Calu3 (cell line): ENCODE data around the gene CYP2W1. TPM values are rescaled to one million over a fixed set of nuclear protein-coding genes. Genes with fewer than 3 reads are reported as not detected.

ENCODE experiments used
- BruUV-seq: library from RNA; stranded (reverse); fragments of 400-500 nt; replicated peaks from 2 replicates; lab custom pipeline; 2021; lab: Mats Ljungman, UMichigan
- CTCF ChIA-PET: fragments of 300-600 bp; sonication (Branson Sonifier 250); formaldehyde crosslinking; loops from one replicate; lab custom pipeline; 2022; ENCODE audit warnings: antibody characterized with exemption; lab: Charles Lee
- DNase-seq: peaks from one replicate; pipeline ENCODE4 v3.0.0; 2022
- H3K27ac Mint-ChIP-seq: one replicate; pipeline ENCODE4 v1.8.0; 2022; ENCODE audit warnings: mixed read lengths; ENCODE audit not compliant: unreplicated experiment
- H3K27me3 Mint-ChIP-seq: one replicate; pipeline ENCODE4 v1.8.0; 2022; ENCODE audit warnings: mixed read lengths; ENCODE audit not compliant: unreplicated experiment
- H3K36me3 Mint-ChIP-seq: one replicate; pipeline ENCODE4 v1.8.0; 2022; ENCODE audit warnings: mild to moderate bottlenecking, moderate library complexity, mixed read lengths; ENCODE audit not compliant: insufficient read depth, unreplicated experiment
- H3K4me1 Mint-ChIP-seq: one replicate; pipeline ENCODE4 v1.8.0; 2022; ENCODE audit warnings: mild to moderate bottlenecking, low read depth, mixed read lengths; ENCODE audit not compliant: unreplicated experiment
- H3K4me3 Mint-ChIP-seq: one replicate; pipeline ENCODE4 v1.8.0; 2022; ENCODE audit warnings: mild to moderate bottlenecking, low read depth, moderate library complexity, mixed read lengths; ENCODE audit not compliant: unreplicated experiment
- H3K9me3 Mint-ChIP-seq: one replicate; pipeline ENCODE4 v1.8.0; 2022; ENCODE audit warnings: low read depth, mixed read lengths; ENCODE audit not compliant: unreplicated experiment
- intact Hi-C: fragments of 100-400 bp; cut with micrococcal nuclease; formaldehyde crosslinking; loops from one replicate; pipeline ENCODE4 v1.10.0; 2022; ENCODE audit not compliant: unreplicated experiment
- total RNA-seq: library from RNA; stranded (reverse); gene quantifications from 2 replicates; pipeline ENCODE4 v1.2.3, GENCODE V29; 2022
- TF ChIP-seq, protein P1 (sequence below): fragments of 200-600 bp; IDR thresholded peaks from one replicate; pipeline ENCODE4 v1.8.0; 2022; ENCODE audit warnings: antibody characterized with exemption; ENCODE audit not compliant: unreplicated experiment

The CYP2W1 gene
- total RNA-seq, 1 experiment from 2014 or later, result 0.71 TPM

DNA sequence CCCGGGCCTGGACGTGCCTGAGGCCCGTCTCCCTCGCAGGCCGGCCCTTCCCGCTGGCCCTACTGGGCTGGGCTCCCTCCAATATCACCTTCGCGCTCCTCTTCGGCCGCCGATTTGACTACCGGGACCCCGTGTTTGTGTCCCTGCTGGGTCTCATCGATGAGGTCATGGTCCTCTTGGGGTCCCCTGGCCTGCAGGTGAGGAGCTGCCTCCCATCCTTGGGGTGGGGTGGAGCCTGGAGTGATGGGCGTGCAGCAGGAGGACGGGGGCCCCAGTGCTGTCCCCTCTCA, 2.1 kb downstream of the CYP2W1 start:
- Mint-ChIP-seq H3K4me1 (peaks cover 22% of the 10 kb centered on the region), H3K36me3 (peaks cover 31% of the 10 kb centered on the region), H3K4me3 (no peak overlapping the region), H3K9me3 (no peaks in the 10 kb centered on the region), H3K27ac (no peak overlapping the region), H3K27me3 (no peaks in the 10 kb centered on the region)
- DNase-seq, result no peak
- CTCF ChIA-PET, result interaction anchor here (1.7 kb wide), 1 partner anchor 31 kb away, joined by 4 read pairs; no protein-coding TSS in a partner anchor
- intact Hi-C loops, result no loop called here
- BruUV-seq, result no TSS peak
- TF ChIP-seq, protein P1, sequence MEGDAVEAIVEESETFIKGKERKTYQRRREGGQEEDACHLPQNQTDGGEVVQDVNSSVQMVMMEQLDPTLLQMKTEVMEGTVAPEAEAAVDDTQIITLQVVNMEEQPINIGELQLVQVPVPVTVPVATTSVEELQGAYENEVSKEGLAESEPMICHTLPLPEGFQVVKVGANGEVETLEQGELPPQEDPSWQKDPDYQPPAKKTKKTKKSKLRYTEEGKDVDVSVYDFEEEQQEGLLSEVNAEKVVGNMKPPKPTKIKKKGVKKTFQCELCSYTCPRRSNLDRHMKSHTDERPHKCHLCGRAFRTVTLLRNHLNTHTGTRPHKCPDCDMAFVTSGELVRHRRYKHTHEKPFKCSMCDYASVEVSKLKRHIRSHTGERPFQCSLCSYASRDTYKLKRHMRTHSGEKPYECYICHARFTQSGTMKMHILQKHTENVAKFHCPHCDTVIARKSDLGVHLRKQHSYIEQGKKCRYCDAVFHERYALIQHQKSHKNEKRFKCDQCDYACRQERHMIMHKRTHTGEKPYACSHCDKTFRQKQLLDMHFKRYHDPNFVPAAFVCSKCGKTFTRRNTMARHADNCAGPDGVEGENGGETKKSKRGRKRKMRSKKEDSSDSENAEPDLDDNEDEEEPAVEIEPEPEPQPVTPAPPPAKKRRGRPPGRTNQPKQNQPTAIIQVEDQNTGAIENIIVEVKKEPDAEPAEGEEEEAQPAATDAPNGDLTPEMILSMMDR, result no peak

DNA sequence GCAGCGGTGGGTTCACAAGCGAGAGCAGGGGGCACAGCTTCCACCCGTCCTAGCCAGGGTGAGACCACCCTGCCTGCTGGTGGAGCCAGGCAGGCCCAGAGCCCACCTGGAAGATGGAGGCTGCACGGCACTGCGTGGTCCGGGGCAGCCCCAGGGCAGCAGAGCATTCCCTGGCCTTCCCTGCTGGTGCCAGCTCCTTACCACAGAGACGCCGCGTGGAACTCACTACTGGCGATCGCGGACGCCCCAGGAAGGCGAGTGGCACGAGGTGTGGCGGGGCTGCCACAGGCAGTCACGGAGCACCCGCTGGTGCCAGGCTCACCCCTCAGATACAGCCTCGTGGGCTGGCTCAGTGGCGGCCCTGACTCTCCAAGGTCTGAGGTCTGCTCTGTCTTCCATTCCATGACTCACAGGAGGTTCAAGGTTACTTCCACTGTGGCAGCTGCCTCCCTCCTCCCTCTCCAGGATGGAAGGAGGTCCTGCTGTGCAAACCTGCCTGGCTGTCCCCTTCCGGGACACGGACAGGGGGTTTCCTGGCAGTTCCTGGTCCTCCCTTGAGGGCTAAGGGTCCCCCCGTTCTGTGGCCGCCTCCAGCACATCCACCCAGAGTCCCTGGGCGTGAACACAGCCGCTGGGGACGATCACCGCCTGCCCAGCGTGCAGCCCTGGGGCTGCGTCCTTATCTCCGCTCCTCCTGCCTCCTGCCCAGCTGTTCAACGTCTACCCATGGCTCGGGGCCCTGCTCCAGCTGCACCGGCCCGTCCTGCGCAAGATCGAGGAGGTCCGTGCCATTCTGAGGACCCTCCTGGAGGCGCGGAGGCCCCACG, 3.1 kb downstream of the CYP2W1 start:
- CTCF ChIA-PET, result interaction anchor here (1.7 kb wide), 1 partner anchor 32 kb away, joined by 4 read pairs; no protein-coding TSS in a partner anchor
- no TSS peak for BruUV-seq
- H3K36me3 Mint-ChIP-seq, result peaks cover 31% of the 10 kb centered on the region

DNA sequence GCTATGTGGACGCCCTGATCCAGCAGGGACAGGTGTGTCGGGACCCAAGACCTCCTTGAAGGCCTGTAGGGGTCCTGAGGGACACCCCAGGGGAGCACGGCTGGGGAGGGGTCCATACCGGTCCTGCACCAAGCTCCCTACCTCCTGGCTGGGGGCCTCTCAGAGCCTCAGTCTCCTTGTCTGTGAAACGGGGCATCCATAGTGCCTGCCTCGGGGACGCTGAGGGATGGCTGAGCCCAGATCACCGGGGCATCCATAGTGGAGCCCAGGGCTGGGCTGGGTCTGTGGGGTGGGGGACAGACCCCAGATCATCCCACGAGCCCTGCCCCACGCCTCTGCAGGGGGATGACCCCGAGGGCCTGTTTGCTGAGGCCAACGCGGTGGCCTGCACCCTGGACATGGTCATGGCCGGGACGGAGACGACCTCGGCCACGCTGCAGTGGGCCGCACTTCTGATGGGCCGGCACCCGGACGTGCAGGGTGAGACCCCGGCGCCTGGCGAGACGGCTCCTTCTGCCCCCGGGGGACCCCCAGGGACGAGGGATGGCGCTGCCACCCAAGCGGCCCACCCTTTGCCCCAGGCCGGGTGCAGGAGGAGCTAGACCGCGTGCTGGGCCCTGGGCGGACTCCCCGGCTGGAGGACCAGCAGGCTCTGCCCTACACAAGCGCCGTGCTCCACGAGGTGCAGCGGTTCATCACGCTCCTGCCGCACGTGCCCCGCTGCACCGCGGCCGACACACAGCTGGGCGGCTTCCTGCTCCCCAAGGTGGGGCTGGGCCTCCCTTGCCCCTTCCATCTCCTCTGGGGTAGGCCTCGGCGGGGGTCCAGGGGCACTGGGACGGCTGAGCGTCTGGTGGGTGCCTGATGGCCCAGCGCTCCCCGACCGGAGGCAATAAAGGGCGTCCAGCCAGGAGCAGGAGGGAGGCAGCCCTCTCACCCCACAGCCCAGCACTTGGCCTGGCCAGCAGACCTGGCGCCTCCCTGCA, 4.1 kb downstream of the CYP2W1 start:
- H3K9me3 Mint-ChIP-seq, result no peaks in the 10 kb centered on the region
- peaks cover 22% of the 10 kb centered on the region for H3K4me1 Mint-ChIP-seq
- BruUV-seq, result no TSS peak
- peaks cover 36% of the 10 kb centered on the region for H3K36me3 Mint-ChIP-seq
- H3K4me3 Mint-ChIP-seq, result peak overlapping the region; percentile 52
- DNase-seq, result no peak
- TF ChIP-seq, protein P1, result no peak
- peak overlapping the region; percentile 13 for H3K27ac Mint-ChIP-seq
- H3K27me3 Mint-ChIP-seq, result no peaks in the 10 kb centered on the region
- CTCF ChIA-PET, result interaction anchor here (1.6 to 1.7 kb wide), 2 partner anchors 33 to 34 kb away, joined by 4 read pairs; partner anchors contain the start of gene ADAP1
- intact Hi-C loops, result no loop called here

More for the DNA sequence above, 3.1 kb downstream of the CYP2W1 start:
- TF ChIP-seq, protein P1, result no peak
- H3K27ac Mint-ChIP-seq, result peak overlapping the region; percentile 13
- H3K4me3 Mint-ChIP-seq, result peak overlapping the region; percentile 7
- no peaks in the 10 kb centered on the region for H3K27me3 Mint-ChIP-seq
- DNase-seq, result peak; percentile 45
- H3K4me1 Mint-ChIP-seq, result peaks cover 22% of the 10 kb centered on the region
- intact Hi-C loops, result no loop called here
- H3K9me3 Mint-ChIP-seq, result no peaks in the 10 kb centered on the region

DNA sequence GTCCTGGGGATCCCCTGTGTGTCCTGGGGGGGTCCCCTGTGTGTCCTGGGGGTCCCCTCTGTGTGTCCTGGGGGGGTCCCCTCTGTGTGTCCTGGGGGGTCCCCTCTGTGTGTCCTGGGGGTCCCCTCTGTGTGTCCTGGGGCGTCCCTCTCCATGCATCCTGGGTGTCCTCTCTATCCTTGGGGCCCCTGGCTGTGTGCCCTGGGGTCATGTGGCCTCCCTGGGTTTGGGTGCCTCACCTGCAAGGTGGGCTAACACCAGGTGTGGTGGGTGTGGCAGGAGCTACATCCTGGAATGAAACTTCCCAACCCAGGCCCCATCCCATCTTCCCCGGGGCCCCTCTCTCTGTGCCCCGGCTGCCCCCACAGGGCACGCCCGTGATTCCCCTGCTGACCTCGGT, 4.9 kb downstream of the CYP2W1 start:
- CTCF ChIA-PET, result interaction anchor here (1.1 to 1.6 kb wide), 2 partner anchors 10 to 34 kb away, joined by 4 to 6 read pairs; partner anchors contain the start of gene ADAP1

More for the DNA sequence above, 4.9 kb downstream of the CYP2W1 start:
- Mint-ChIP-seq H3K4me1 (peaks cover 25% of the 10 kb centered on the region), H3K27me3 (no peaks in the 10 kb centered on the region), H3K27ac (no peak overlapping the region), H3K4me3 (peak overlapping the region; percentile 52), H3K9me3 (no peaks in the 10 kb centered on the region), H3K36me3 (peaks cover 40% of the 10 kb centered on the region)
- BruUV-seq, result no TSS peak
- TF ChIP-seq, protein P1, result no peak
- DNase-seq, result no peak
- intact Hi-C loops, result no loop called here
